ENCODE data around the gene SP140L. TPM values are rescaled to one million over a fixed set of nuclear protein-coding genes. Genes with fewer than 3 reads are reported as not detected.
"Not testable (repeated sequence)": the region's sequence is repeated elsewhere in the genome, so short reads cannot be mapped to it uniquely, and the experiment has no call there.

Gene SP140L
- total RNA-seq, 1 donor from 2014 or later = 48.9 TPM

DNA sequence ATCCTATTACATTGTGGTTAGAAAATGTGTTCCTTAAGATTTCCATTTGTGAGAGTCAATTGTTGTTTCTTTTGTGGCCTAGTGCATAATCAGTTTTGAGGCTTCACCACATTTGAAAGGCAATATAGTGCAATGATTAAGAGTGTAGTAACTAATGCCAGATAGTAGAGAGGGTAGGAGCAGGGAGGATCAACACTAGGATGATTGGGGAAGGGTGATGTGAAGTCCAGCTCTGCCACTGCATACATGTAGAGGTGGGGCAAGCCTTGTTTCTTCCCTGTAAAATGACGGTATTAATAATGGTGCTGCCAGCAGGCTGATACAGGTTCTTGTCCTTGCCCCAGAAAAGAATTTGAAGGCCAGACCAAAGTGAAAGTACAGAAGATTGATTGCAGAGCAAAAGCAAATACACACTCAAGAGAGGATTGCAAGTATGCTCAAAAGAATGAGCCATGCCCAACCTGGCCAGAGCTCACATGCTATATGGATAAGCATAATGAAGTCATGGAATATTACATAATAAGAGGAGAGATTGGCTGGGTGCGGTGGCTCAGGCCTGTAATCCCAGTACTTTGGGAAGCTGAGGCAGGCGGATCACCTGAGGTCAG, 97.0 kb downstream of the SP140L start:
- peak overlapping the region; percentile 70 for H3K27ac Mint-ChIP-seq
- DNase-seq = no peak
- peak overlapping the region; percentile 66 for H3K4me3 Mint-ChIP-seq
- H3K36me3 Mint-ChIP-seq (ENCODE audit: low read depth) = peaks cover 77% of the 10 kb centered on the region
- H3K9me3 Mint-ChIP-seq = peaks cover 5% of the 10 kb centered on the region
- peaks cover 78% of the 10 kb centered on the region for H3K4me1 Mint-ChIP-seq
- intact Hi-C loops (cut with micrococcal nuclease) = no loop called here
- H3K27me3 Mint-ChIP-seq = no peaks in the 10 kb centered on the region

DNA sequence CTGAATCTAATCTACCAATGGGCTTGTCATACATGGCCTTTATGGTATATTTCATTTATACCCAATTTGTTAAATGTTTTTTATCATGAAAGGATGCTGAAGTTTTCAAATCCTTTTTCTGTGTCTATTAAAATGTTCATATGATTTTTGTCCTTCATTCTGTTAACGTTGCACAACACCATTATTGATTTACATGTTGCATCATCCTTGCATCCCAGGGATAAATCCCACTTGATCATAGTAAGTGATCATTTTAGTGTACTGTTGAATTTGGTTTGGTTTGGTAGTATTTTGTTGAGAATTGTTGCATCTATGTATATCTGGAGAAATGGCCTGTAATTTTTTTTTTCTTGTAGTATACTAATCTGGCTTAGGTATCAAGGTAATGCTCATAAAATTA, 98.4 kb downstream of the SP140L start:
- intact Hi-C loops (cut with micrococcal nuclease) = no loop called here

DNA sequence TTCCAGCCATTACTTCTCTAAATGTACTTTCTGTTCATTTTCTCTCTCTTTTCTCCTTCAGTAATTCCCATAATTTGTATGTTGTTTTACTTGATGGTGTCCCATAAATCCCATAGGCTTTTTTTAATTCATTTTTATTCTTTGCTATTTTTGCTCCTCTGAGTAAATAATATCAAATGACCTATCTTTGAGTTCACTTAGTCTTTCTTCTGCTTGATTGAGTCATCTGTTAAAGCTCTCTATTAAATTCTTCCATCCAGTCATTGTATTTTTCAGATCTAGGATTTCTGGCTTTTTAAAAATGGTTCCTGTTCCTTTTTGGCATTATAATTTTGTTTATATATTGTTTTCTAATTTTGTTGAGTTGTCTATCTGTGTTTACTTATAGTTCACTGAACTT, 102.5 kb downstream of the SP140L start:
- Mint-ChIP-seq H3K4me1 (peaks cover 64% of the 10 kb centered on the region), H3K27me3 (no peaks in the 10 kb centered on the region), H3K4me3 (no peak overlapping the region), H3K9me3 (peaks cover 10% of the 10 kb centered on the region), H3K27ac (no peak overlapping the region), H3K36me3 (ENCODE audit: low read depth) (peaks cover 78% of the 10 kb centered on the region)
- DNase-seq = no peak
- intact Hi-C loops (cut with micrococcal nuclease) = no loop called here

More for the DNA sequence above, 98.4 kb downstream of the SP140L start:
- Mint-ChIP-seq H3K27me3 (no peaks in the 10 kb centered on the region), H3K9me3 (peaks cover 8% of the 10 kb centered on the region), H3K27ac (no peak overlapping the region), H3K36me3 (ENCODE audit: low read depth) (peaks cover 81% of the 10 kb centered on the region), H3K4me1 (peaks cover 73% of the 10 kb centered on the region), H3K4me3 (peak overlapping the region; percentile 22)
- DNase-seq = no peak

DNA sequence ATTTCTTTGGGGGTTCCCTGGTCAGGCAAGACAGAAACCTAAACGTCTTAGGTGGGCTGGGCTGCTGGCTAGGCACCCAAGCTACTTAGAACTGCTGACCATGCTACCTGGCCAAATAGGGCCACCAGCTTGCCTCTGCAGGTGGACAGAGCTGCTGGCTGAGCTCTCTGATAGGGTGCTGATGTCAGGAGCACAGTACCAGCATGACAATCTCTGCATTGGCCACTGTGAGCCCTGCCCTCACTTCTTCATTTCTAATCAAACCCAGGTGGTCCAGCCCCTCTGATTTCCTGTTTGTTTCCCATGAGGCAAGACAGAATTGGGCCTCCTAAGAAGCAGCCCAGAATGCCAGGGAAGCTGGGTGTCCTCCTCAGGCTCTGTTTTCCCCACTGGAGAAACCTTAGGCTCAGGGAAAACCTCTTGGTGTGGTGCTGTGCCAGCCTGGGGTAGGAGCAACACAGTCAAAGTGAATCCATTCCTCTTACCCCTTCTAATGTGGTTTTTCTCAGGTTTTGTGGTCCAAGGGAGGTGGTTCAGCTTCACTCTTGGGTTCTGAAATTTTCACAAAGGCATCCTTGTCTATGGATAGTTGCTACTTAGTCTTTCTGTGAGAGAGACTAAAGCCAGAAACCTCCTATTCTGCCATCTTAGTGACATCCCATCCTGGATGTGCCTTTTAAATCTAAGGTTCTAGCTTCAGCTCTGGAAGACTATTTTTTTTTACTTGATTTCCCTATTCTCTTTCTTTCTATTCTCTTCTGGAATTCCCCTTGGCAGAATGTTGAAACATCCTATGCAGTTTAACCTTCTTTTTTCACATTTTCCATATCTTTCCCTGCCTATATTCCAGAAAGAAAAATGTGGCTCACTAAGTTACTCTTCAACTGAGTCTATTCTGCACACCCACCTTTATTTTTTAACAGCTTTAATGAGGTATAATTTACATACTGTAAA, 104.2 kb downstream of the SP140L start:
- H3K4me3 Mint-ChIP-seq = peak overlapping the region; percentile 47
- H3K4me1 Mint-ChIP-seq = peaks cover 58% of the 10 kb centered on the region
- peaks cover 78% of the 10 kb centered on the region for H3K36me3 Mint-ChIP-seq (ENCODE audit: low read depth)
- H3K27ac Mint-ChIP-seq = peak overlapping the region; percentile 71
- intact Hi-C loops (cut with micrococcal nuclease) = no loop called here
- H3K27me3 Mint-ChIP-seq = no peaks in the 10 kb centered on the region
- H3K9me3 Mint-ChIP-seq = peaks cover 11% of the 10 kb centered on the region
- no peak for DNase-seq

DNA sequence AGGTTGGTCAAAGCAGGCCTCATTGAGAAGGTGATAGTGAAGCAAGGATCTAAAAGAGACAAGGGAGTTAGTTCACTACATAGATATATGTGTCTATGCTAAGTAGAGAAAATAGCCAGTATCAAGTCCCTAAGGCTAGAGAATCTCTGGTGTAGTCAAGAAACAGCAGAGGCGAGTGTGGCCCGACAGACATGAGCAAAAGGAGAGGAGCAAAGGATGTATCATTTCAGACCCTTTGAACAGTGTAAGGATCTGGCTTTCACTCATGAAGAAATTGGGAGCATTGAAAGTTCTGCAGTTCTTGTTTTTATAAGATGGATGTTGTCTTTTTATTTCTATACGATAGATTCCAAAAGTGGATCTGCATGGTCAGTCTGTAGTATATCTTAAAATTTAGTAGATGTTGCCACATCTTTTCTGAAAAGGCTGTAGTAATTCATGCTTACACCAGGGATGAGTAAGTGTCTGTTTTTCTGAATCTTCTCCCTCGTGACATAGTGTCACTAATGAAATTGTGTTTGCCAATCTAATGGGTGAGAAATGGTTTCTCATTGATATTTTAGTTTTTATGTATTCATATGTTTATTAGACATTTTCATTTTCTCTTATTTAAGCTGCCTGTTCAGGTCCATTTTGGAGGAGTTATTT, 107.8 kb downstream of the SP140L start:
- Mint-ChIP-seq H3K36me3 (ENCODE audit: low read depth) (peaks cover 78% of the 10 kb centered on the region), H3K9me3 (peaks cover 10% of the 10 kb centered on the region), H3K4me1 (peaks cover 53% of the 10 kb centered on the region), H3K27ac (peak overlapping the region; percentile 5), H3K27me3 (no peaks in the 10 kb centered on the region), H3K4me3 (no peak overlapping the region)
- DNase-seq = no peak
- intact Hi-C loops (cut with micrococcal nuclease) = no loop called here

DNA sequence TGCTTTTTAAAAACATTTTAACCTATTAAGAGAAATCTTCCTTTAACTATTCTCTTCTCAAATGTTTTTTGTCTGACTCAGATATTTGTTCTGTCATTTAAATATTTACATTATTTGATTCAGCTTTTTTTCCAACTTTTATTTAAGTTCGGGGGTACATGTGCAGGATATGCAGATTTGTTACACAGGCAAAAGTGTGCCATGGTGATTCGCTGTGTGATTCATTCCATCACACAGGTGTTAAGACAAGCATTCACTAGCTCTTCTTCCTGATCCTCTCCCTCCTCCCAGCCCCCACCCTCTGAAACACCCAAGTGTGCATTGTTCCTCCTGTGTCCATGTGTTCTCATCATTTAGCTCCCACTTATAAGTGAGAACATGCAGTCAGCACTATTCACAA, 108.4 kb downstream of the SP140L start:
- Mint-ChIP-seq H3K4me1 (peaks cover 49% of the 10 kb centered on the region), H3K9me3 (peaks cover 10% of the 10 kb centered on the region), H3K27me3 (no peaks in the 10 kb centered on the region), H3K27ac (no peak overlapping the region), H3K4me3 (no peak overlapping the region), H3K36me3 (ENCODE audit: low read depth) (peaks cover 75% of the 10 kb centered on the region)
- intact Hi-C loops (cut with micrococcal nuclease) = no loop called here
- DNase-seq = no peak

DNA sequence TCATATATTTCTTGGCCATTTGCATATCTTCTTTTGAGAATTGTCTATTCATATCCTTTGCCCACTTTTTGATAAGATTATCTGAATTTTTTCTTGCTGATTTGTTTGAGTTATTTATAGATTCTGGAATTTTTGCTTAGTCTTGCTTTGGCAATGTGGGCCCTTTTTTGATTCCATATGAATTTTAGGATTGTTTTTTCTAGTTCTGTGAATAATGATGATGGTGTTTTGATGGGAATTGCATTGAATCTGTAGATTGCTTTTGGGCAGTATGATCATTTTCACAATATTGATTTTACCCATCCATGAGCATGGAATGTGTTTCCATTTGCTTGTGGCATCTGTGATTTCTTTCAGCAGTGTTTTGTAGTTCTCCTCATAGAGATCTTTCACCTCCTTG, 112.1 kb downstream of the SP140L start:
- H3K4me3 Mint-ChIP-seq = peak overlapping the region; percentile 35
- peaks cover 49% of the 10 kb centered on the region for H3K4me1 Mint-ChIP-seq

DNA sequence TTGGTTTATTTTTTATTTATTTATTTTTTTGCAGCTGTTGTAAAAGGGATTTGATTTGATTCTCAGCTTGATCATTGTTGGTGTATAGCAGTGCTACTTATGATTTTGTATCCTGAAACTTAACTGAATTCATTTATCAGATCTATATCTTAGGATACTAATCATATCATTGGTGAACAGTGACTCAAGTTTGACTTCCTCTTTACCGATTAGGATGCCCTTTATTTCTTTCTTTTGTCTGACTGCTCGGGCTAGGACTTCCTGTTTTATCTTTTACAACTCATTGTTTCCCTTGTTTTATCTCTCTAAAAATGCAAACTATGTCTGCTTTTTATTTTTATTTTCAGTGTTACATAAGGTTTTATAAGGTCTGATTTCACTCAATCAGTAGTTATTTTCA, 112.6 kb downstream of the SP140L start:
- peaks cover 47% of the 10 kb centered on the region for H3K4me1 Mint-ChIP-seq
- peaks cover 4% of the 10 kb centered on the region for H3K9me3 Mint-ChIP-seq
- H3K36me3 Mint-ChIP-seq (ENCODE audit: low read depth) = peaks cover 74% of the 10 kb centered on the region
- H3K27ac Mint-ChIP-seq = peak overlapping the region; percentile 92
- DNase-seq = no peak
- H3K27me3 Mint-ChIP-seq = no peaks in the 10 kb centered on the region
- peak overlapping the region; percentile 76 for H3K4me3 Mint-ChIP-seq
- intact Hi-C loops (cut with micrococcal nuclease) = loop anchor here (1.0 kb wide), 1 partner anchor 8 kb away; no protein-coding TSS in a partner anchor

More for the DNA sequence above, 112.1 kb downstream of the SP140L start:
- H3K27me3 Mint-ChIP-seq, DNase-seq, H3K9me3 Mint-ChIP-seq: not testable (repeated sequence)
- peaks cover 73% of the 10 kb centered on the region for H3K36me3 Mint-ChIP-seq (ENCODE audit: low read depth)
- intact Hi-C loops (cut with micrococcal nuclease) = loop anchor here (1.0 kb wide), 1 partner anchor 8 kb away; no protein-coding TSS in a partner anchor
- H3K27ac Mint-ChIP-seq = peak overlapping the region; percentile 92

DNA sequence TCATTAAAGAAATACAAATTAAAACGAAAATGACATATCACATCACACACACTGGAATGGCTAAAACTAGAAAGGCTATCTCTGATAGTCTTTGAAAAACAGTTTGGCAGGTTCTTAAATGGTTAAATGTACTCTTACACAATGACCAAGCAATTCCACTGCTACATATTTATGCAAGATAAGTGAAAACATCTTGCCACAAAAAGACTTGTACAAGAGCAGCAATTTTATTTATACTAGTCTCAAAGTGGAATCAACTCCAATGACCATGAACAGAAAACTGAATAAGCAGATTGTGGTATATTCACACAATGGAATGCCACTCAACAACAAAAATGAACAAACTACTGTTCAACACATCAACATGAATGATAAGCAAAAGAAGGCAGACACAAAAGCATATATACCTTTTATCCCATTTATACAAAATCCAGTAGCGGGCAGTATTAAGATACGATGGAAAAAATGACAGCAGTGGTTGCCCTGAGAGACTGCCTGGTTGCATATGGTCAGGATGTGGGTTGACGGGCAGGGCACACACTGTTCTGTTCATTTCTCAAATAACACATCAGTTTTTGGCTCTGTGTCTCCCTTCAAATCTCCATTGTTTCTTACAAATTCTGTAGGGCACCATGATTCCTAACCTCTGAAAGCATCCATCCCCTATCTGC, 114.4 kb downstream of the SP140L start:
- peak overlapping the region; percentile 50 for H3K4me3 Mint-ChIP-seq
- peak; percentile 82 for DNase-seq
- no peaks in the 10 kb centered on the region for H3K27me3 Mint-ChIP-seq
- peak overlapping the region; percentile 90 for H3K27ac Mint-ChIP-seq
- intact Hi-C loops (cut with micrococcal nuclease) = loop anchor here (5.0 to 10.0 kb wide), 2 partner anchors 214 to 353 kb away; partner anchors contain the start of gene SP140
- peaks cover 42% of the 10 kb centered on the region for H3K4me1 Mint-ChIP-seq
- H3K9me3 Mint-ChIP-seq = peaks cover 2% of the 10 kb centered on the region
- H3K36me3 Mint-ChIP-seq (ENCODE audit: low read depth) = peaks cover 68% of the 10 kb centered on the region

DNA sequence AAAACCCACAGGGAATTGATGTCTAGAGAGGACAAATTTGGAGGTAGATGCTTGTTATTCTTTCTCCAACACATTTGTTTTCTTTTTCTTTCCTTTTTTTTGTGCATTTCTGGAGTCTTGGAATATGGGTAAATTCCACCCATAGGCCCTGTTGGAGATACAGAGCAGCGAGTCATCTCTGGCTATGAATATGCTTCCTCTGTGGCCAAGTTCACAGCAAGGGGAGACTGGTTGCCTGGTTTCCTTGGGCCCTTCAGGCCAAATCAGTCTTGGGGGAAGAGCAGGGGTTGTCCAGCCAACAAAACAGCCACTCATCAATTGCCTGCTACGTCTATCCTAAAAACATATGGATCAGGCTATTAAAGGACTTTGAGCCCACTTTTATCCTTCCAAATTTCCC, 116.5 kb downstream of the SP140L start:
- H3K27me3 Mint-ChIP-seq = no peaks in the 10 kb centered on the region
- peaks cover 3% of the 10 kb centered on the region for H3K9me3 Mint-ChIP-seq
- peak; percentile 53 for DNase-seq
- H3K36me3 Mint-ChIP-seq (ENCODE audit: low read depth) = peaks cover 74% of the 10 kb centered on the region
- H3K27ac Mint-ChIP-seq = peak overlapping the region; percentile 60
- H3K4me3 Mint-ChIP-seq = no peak overlapping the region
- H3K4me1 Mint-ChIP-seq = peaks cover 64% of the 10 kb centered on the region
- intact Hi-C loops (cut with micrococcal nuclease) = loop anchor here (5.0 to 10.0 kb wide), 2 partner anchors 216 to 351 kb away; partner anchors contain the start of gene SP140

DNA sequence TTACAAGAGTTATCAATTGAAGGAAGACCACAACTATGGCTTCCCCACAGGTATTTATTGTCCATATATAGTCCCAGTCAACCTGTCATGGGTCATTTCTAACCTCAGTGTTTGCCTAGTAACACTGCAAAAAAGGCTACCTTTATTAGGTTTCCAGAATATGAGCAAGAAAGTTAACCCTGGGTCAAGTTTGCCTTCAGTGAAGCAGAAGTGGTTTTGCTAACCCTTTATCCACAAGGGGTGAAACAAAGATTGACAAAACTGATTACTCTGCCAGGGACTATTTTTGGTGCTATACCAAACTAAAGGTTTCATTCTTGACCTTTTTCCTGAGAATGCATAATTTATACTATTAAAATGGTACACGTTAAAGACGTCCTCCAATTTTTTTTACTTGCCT, 117.8 kb downstream of the SP140L start:
- Mint-ChIP-seq H3K27me3 (no peaks in the 10 kb centered on the region), H3K36me3 (ENCODE audit: low read depth) (peaks cover 71% of the 10 kb centered on the region), H3K4me3 (no peak overlapping the region), H3K4me1 (peaks cover 59% of the 10 kb centered on the region), H3K9me3 (peaks cover 3% of the 10 kb centered on the region), H3K27ac (peak overlapping the region; percentile 27)
- DNase-seq = no peak
- intact Hi-C loops (cut with micrococcal nuclease) = loop anchor here (5.0 to 10.0 kb wide), 3 partner anchors 157 to 350 kb away; partner anchors contain the start of gene SP140

DNA sequence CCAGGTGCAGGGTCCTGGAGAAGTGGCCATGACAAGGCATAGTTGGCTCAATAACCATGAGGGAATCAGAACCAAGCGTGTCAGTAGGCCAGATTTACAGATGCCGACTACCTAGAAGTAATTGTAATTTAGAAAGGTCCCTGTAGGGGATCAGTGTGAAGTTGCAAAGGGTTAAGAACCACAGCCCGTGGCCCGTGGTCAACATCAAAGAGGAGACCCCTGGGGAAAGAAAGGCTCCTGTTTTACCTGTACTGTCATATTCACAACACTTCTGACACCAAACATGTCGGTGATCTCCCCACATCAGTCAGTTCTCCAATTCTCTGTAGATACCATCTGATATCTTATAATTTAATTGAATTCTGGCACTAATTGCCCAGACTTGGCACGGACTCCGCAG, 120.0 kb downstream of the SP140L start:
- Mint-ChIP-seq H3K27me3 (no peaks in the 10 kb centered on the region), H3K36me3 (ENCODE audit: low read depth) (peaks cover 79% of the 10 kb centered on the region), H3K4me3 (peak overlapping the region; percentile 11), H3K4me1 (peaks cover 58% of the 10 kb centered on the region), H3K9me3 (peaks cover 7% of the 10 kb centered on the region), H3K27ac (peak overlapping the region; percentile 87)
- DNase-seq = no peak
- intact Hi-C loops (cut with micrococcal nuclease) = loop anchor here (1.0 to 10.0 kb wide), 5 partner anchors 8 to 348 kb away; no protein-coding TSS in a partner anchor
